ENCODE results near the gene OR6M1. TPM values are rescaled to one million over a fixed set of nuclear protein-coding genes. Genes with fewer than 3 reads are reported as not detected.

OR6M1 gene
- total RNA-seq, 6 experiments from 2014 or later, result not detected

DNA sequence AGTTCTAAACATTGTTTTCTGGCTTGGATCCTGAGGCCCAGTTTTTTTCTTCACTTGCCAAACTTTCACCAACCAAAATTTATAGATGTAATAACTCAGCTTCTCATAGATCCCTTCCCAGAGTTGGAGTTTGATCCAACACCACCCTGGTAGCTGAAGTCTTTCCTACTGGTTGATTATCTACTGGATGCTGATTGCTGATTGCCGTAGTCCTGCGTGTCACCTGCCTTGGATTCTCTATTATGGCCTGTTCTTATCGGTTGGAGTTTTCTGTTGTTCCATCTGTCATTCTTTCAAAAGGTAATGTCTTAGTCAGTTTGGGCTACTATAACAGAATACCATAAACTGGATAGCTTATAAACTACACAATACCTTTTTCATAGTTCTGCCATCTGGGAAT is 34.5 kb downstream of the OR6M1 start:
- WGBS (ENCODE audit: insufficient coverage, low coverage, low lambda C conversion rate, missing lambda C conversion rate), result 90% methylated on average over 3 of the region's 3 CpGs
- Histone ChIP-seq H3K36me3 (no peaks in the 10 kb centered on the region), H3K27ac (no peak overlapping the region), H3K27me3 (no peaks in the 10 kb centered on the region), H3K9me3 (no peaks in the 10 kb centered on the region), H3K4me3 (no peak overlapping the region), H3K4me1 (no peaks in the 10 kb centered on the region)
- DNase-seq, result no peak
- TF ChIP-seq CTCF (IDR thresholded peaks at IDR 0.05), result no peak
- no peak for TF ChIP-seq POLR2A (IDR thresholded peaks at IDR 0.05)
- intact Hi-C loops (cut with DNase I), result no loop called here
- ATAC-seq, result no peak

DNA sequence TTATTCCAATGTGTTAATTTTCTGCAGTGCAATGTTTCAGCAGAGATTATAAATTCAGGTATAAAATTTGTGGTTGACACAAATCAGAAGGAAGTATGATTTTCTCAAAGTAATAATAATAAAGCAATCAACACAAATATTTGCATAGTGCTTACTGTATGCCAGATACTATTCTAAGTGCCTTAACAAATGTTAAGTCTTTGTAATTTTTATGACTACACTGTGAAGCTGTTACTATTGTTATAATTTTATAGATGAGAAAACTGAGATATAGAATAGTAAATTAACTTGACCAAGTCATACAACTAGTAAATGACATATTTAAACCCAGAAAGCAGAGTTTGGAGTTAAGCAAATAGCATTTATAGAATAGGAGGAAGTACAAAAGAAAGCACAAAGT is 35.4 kb downstream of the OR6M1 start:
- Histone ChIP-seq H3K9me3 (no peaks in the 10 kb centered on the region), H3K27ac (no peak overlapping the region), H3K36me3 (no peaks in the 10 kb centered on the region), H3K4me3 (no peak overlapping the region), H3K4me1 (no peaks in the 10 kb centered on the region), H3K27me3 (no peaks in the 10 kb centered on the region)
- no peak for ATAC-seq
- intact Hi-C loops (cut with DNase I), result no loop called here
- no peak for DNase-seq
- TF ChIP-seq CTCF (IDR thresholded peaks at IDR 0.05), result no peak

- Histone ChIP-seq H3K27ac (no peak overlapping the region), H3K27me3 (no peaks in the 10 kb centered on the region), H3K4me1 (no peaks in the 10 kb centered on the region), H3K4me3 (no peak overlapping the region), H3K9me3 (no peaks in the 10 kb centered on the region), H3K36me3 (no peaks in the 10 kb centered on the region)
- 8% methylated on average over 1 of the region's 1 CpG for WGBS (ENCODE audit: insufficient coverage, low coverage, low lambda C conversion rate, missing lambda C conversion rate)
- no peak for ATAC-seq
- TF ChIP-seq CTCF (IDR thresholded peaks at IDR 0.05) (no peak), POLR2A (IDR thresholded peaks at IDR 0.05) (no peak)
- no peak for DNase-seq
- intact Hi-C loops (cut with DNase I), result no loop called here
Observed at GRCh38 chr11:123765601-123766000, 40.5 kb downstream of the OR6M1 start.

- DNase-seq, result no peak
- TF ChIP-seq POLR2A (IDR thresholded peaks at IDR 0.05), result no peak
- no peak for TF ChIP-seq CTCF (IDR thresholded peaks at IDR 0.05)
- intact Hi-C loops (cut with DNase I), result no loop called here
- H3K27ac ChIP-seq, result no peak overlapping the region
- no peaks in the 10 kb centered on the region for H3K4me1 ChIP-seq
- no peaks in the 10 kb centered on the region for H3K36me3 ChIP-seq
- no peak for ATAC-seq
- no peaks in the 10 kb centered on the region for H3K9me3 ChIP-seq
- H3K4me3 ChIP-seq, result no peak overlapping the region
- H3K27me3 ChIP-seq, result no peaks in the 10 kb centered on the region
Observed at GRCh38 chr11:123762422-123762821, 43.7 kb downstream of the OR6M1 start.

- Histone ChIP-seq H3K4me3 (no peak overlapping the region), H3K27me3 (no peaks in the 10 kb centered on the region), H3K36me3 (no peaks in the 10 kb centered on the region), H3K4me1 (no peaks in the 10 kb centered on the region), H3K27ac (no peak overlapping the region), H3K9me3 (no peaks in the 10 kb centered on the region)
- WGBS (ENCODE audit: insufficient coverage, low coverage, low lambda C conversion rate, missing lambda C conversion rate), result 64% methylated on average over 1 of the region's 1 CpG
- intact Hi-C loops (cut with DNase I), result no loop called here
- DNase-seq (no peak), ATAC-seq (no peak)
- TF ChIP-seq POLR2A (IDR thresholded peaks at IDR 0.05) (no peak), CTCF (IDR thresholded peaks at IDR 0.05) (no peak)
Observed at GRCh38 chr11:123760894-123761293, 45.3 kb downstream of the OR6M1 start.

All from right lobe of liver (tissue), 6 donors.